ENCODE data around the gene FNTB. TPM values are rescaled to one million over a fixed set of nuclear protein-coding genes. Genes with fewer than 3 reads are reported as not detected.

Gene FNTB, protein sequence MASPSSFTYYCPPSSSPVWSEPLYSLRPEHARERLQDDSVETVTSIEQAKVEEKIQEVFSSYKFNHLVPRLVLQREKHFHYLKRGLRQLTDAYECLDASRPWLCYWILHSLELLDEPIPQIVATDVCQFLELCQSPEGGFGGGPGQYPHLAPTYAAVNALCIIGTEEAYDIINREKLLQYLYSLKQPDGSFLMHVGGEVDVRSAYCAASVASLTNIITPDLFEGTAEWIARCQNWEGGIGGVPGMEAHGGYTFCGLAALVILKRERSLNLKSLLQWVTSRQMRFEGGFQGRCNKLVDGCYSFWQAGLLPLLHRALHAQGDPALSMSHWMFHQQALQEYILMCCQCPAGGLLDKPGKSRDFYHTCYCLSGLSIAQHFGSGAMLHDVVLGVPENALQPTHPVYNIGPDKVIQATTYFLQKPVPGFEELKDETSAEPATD
- 24.2 and 27.4 TPM in 2 replicates for total RNA-seq (2014; rRNA removed; shearing (Covaris generic))
- 46.4 and 53.9 TPM in 2 replicates for polyA plus RNA-seq (2015; cell fraction: cytosol; rRNA removed)
- polyA plus RNA-seq (2015; cell fraction: nucleus; rRNA removed): 47.6 and 50.3 TPM in 2 replicates

DNA sequence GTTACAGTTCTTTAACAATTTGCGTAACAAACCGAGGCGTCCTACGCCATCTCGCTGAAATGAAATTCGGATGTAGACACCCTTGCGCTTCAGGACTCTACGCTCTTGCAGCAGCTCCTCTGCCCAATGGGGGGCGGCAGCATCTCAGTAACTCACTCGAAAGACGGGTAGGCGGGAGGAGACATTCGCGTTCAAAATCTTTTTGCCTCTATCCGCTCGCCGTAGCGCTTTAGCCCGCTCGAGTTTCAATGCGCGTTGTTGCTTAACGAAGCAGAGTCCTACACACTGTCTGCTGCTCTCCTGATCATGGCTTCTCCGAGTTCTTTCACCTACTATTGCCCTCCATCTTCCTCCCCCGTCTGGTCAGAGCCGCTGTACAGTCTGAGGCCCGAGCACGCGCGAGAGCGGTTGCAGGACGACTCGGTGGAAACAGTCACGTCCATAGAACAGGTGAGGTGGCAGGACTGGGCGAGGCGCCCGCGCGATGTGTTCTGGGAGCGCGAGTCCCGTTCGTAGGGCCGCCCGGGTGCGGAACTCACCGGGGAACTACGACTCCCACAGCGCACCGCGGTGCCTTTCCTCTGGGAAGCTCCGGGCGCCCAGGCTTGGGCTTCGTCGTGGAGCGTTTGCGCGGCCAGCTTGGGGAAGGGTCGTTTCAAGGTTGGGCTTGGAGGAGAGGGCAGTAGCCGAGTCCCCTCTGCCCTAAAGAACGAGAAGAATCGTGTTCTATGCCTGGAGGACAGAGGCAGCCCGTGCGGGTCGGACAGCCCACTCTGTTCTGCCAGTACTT lies at the start of gene FNTB:
Gene FNTB (plus strand): TSS at position 248 of the 790 bp plus-strand sequence. CDS start 59 bp downstream, at position 307.
- peak; percentile 97 for DNase-seq (ENCODE audit: low read depth, low spot score)
- in situ Hi-C loops (cut with HindIII; ENCODE audit: low pct_unique_long_range_greater_than_20kb, low sequenced_read_pairs): no loop called here

DNA sequence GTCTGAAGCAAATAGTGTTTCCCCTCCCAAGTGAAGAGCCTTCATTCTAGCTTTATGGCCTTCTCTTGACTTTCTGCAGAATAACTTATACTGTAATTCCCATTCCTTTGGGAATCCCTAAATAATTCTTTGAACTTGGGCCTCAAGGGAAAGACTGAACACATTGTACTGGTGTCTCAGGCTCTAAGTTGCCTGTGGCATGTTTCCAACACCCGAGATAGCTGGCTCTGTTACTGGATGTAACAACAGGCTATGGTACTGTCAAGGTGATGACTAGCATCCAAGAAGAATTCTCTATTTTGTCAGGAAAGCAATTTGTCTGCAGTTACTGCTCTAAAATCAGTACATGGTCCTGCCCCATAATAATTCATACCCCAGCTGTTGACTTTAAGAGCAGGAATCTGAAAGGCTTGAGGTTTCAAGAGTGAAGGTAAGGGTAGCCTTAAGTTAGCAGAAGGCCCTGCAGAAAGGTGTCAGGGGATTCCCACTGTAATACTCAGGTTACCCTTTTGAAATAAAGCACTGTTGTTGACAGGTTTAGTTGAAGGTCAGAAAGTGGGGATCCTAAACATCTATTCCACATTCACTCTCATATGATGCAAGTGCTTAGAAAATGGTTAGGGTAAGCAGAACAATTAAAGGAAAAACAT lies 49.4 kb upstream of the FNTB start:
- DNase-seq (ENCODE audit: low read depth, low spot score): peak; percentile 52
- in situ Hi-C loops (cut with HindIII; ENCODE audit: low pct_unique_long_range_greater_than_20kb, low sequenced_read_pairs): no loop called here

DNA sequence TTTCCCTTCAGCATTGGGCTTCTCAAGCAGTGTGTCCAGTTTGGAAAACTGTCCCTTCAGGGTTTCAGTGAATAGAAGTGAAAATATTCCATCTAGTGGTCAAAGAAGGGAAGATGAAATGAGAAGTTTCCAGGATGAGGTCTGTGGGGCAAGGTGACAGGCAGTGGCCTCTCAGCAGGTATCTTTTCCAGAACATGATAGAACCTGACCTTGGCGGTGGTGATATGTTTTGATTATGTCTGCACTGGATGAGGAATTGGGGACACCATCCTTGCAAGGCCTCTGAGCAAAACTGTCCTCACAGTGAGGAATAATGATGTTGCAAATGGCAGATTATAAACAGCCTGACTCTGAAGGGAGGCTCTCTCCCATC lies 48.9 kb upstream of the FNTB start:
- in situ Hi-C loops (cut with HindIII; ENCODE audit: low pct_unique_long_range_greater_than_20kb, low sequenced_read_pairs): no loop called here
- peak; percentile 49 for DNase-seq (ENCODE audit: low read depth, low spot score)

DNA sequence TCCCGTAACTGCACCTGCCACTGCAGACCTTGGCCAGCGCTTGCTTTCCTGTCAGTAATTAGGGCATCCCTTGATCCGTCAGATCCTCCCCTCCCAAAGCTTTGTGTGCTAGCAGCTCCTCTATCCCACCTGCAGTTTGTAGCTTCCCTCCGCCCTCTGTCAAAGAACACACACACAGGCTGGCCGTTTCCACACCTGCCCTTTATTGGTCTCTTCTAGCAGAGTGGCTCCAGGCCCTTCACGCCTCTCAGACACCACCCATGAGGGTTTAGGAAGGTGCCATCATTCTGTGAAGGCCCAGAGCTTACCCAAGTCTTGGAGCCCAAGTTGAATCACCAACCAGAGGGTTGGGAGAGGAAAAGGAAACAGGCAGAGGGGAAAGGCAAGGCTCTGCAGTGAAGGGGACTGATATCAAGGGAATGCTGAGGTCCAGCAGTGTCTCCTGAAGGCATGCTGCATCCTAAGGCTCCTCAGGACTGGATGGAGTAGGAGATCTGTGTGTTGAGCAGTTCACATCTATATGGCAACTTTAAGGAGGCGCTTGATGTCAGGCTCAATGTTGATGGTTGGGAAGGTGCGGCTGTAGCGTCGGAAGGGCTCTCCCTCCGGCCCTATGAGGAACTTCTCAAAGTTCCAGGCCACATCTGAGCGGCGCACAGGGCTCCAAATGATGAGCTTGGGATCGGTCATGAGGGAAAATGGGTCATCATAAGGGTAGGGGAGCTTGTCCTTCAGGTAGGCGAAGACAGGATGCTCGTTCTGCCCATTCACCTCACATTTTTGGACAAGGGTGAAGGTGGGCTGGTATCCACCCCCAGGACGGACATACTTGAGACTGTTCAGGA lies 47.5 kb upstream of the FNTB start:
- no peak for DNase-seq (ENCODE audit: low read depth, low spot score)
- in situ Hi-C loops (cut with HindIII; ENCODE audit: low pct_unique_long_range_greater_than_20kb, low sequenced_read_pairs): no loop called here

DNA sequence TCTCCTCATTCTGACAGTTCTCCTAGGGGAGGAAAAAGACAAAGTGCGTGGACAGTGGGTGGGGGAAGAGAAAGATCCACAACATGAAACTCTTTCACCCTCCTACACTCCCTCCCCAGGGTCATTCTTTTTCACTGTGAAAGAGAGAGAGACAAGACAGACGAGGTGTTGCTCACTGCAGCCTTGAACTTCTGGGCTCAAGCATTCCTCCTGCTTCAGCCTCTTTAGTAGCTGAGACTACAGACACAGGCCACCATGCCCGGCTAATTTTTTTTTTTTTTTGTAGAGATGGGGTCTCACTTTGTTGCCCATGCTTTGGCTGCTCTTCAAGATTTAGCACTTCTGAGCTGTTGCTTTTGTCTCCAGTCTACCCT lies 46.9 kb upstream of the FNTB start:
- in situ Hi-C loops (cut with HindIII; ENCODE audit: low pct_unique_long_range_greater_than_20kb, low sequenced_read_pairs): no loop called here
- no peak for DNase-seq (ENCODE audit: low read depth, low spot score)

DNA sequence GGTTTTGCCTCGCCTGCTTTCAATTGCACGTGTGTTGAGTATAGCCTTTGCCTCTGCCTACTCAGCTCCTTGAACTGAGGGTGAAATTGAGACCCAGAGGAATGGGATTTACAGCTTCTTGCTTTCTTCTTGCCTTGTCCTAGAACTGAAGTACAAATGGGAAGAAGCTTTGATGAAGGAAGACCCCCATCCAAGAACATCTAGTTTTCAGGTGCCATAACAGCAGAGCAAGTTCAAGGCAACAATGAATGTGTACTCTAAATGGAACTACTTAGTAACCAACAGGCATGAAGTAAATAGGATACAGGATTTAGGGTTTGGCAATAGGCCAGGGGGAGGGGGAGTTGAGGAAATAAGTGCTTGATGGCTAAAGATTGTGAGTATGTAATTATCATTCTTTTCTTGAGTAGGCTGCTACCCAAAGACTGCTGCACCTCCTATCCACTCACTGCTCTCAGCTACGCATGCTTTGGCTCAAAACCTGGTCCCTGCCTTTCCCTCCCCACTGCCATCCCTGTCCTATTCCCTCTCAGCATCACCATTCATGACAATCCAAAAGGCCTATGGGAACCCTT lies 46.3 kb upstream of the FNTB start:
- in situ Hi-C loops (cut with HindIII; ENCODE audit: low pct_unique_long_range_greater_than_20kb, low sequenced_read_pairs): no loop called here
- no peak for DNase-seq (ENCODE audit: low read depth, low spot score)

DNA sequence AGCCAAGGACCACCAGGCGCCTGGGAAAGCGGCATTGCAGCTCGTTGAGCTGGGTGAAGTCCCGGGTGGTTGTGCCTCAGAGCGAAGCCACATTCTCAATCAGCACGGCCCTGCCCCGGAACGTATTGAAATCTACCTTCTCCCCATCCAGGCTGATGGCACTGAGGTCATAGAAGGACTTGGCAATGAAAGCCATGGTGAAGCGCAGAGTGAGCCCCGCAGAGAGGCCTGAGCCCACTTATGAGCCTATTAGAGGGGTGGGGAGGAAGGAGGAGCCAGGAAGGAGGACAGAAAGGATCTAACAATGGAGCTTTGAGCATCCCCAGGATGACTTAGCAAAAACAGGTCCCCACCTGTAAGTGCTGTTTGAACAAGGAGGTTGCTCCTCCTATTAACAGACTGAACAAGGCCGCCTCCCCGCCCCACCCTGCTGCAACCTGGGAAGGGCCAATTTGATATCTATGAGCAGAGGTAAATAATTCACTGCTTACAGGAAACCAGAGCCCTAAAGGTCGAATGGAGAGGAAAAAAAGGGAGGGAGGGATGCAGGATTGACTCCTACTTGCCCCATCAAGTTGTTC lies 44.1 kb upstream of the FNTB start, which contains the start of gene GPX2:
Gene GPX2 (minus strand): TSS at position 215 of the 581 bp plus-strand sequence. CDS start 19 bp downstream, at position 196.
- DNase-seq (ENCODE audit: low read depth, low spot score): no peak
- in situ Hi-C loops (cut with HindIII; ENCODE audit: low pct_unique_long_range_greater_than_20kb, low sequenced_read_pairs): no loop called here

DNA sequence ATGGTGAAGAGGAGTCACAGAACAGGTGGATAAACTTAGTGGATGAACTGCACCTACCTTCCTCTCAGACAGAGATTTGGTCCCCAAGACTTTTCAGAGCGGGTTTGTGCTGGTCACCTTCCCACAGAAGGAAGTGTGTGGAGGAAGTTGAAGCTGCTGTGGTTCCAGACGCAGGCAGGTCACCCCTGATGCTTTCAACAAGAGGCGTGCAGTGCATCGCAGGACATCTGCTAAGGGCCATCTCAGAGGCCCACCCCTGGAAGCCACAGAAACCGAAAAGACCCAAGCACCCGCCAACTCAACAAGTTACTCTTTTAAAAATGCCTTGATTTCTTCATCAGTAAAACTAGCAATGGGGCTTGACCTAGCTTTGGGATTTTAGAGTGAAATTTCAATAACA lies 43.1 kb upstream of the FNTB start:
- in situ Hi-C loops (cut with HindIII; ENCODE audit: low pct_unique_long_range_greater_than_20kb, low sequenced_read_pairs): no loop called here
- DNase-seq (ENCODE audit: low read depth, low spot score): no peak

DNA sequence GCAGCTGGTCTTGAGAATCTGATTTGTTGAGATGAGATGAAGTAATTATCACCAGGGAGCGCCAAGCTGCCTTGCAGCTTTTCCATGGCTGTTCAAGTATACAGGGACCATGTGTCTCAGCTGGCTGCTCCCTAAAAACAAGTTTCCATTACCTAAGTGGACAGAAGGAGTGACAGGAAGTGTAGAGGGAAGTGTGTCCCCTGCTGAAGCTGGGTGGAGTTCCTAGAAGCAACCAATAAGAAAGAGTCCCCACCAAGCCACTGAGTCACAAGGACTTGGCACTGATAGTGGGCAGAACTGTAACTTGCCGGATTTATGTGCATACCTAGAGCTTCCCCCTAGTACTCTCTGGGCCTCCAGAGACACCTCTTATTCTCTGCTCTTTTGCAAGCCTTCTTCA lies 42.7 kb upstream of the FNTB start:
- DNase-seq (ENCODE audit: low read depth, low spot score): no peak
- in situ Hi-C loops (cut with HindIII; ENCODE audit: low pct_unique_long_range_greater_than_20kb, low sequenced_read_pairs): no loop called here

DNA sequence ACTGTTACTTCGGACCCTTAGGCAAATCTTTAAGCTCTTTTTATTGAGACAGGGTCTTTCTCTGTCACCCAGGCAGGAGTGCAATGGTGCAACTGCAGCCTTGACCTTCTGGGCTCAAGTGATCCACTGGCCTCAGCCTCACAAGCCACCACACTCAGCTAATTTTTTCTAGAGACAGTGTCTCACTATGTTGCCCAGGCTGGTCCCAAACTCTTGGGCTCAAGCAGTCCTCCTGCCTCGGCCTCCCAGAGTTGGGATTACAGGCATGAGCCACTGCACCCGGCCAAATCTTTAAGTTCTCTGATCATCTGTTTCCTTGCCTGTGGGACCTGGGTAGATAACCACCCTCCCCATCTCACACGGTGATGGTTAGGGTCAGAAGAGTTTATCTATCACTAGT lies 41.8 kb upstream of the FNTB start:
- in situ Hi-C loops (cut with HindIII; ENCODE audit: low pct_unique_long_range_greater_than_20kb, low sequenced_read_pairs): no loop called here
- no peak for DNase-seq (ENCODE audit: low read depth, low spot score)

DNA sequence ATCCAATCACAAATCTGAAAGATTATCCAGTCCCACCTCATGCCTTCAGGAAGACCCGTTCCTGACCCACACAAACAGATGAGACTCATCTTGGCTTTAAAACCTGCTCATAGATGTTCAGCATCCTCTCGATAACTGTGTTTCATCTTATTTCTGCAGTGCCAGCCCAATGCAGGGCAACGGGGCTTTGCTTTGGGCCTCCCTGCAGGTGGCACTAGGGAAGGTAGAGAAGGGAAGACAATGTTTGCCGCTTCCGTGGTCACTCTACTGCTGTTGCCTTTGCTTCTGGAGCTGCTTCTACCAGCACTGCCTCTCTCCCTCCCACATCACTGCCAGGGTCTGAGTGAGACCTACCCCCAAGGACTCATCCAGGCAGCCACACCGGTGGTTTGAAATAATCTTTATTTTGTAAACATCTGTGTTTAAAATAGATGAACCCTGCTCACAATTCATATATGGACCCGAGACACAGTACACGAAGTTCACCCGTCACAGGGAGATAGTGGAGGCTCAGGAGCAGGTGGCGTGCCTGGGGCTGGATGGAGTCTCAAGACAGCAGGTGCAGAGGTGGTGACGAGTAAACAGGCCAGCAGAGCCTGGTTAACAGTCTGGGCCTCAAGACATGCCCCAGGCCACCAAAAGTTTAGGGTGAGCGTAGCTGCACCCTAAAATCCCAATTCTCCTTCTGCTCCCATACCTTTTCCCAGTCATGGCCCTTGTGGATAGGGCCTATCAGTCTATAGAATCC lies 41.1 kb upstream of the FNTB start:
- in situ Hi-C loops (cut with HindIII; ENCODE audit: low pct_unique_long_range_greater_than_20kb, low sequenced_read_pairs): no loop called here
- DNase-seq (ENCODE audit: low read depth, low spot score): no peak

DNA sequence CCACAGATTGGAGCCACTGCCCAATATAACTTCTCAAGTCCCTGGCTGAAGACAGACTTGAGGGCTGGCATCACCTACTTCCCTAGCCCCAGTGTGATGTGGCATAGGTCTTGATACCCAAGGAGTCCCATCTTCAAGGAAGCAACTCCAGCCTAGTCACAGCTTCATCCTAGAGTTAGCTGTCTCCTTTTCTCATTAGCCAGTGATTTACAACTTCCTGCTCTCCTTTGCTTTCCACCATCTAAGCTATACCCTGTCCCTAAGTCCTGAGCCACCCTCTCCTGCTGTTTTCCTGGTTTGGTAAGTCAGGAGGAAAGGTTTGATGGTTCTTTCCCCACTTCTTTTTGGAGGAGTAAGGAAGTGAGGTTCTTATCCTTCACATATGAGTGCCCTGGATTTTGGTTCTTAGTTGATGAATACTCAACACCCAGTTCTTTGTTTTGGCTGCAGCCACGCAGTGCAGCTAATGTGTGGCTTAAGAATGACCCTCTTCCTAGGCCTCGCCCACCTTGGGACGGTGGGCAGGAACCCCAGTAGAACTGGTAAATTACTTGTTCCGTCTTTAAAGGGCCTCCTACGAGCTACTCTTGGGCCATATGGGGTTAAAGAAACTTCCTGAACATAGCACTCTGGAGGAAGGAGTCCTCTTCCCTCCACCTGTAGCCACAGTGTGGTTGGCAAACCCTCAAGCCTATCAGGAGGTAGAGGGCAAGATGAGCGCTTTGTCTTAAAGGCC lies 40.2 kb upstream of the FNTB start:
- in situ Hi-C loops (cut with HindIII; ENCODE audit: low pct_unique_long_range_greater_than_20kb, low sequenced_read_pairs): no loop called here
- no peak for DNase-seq (ENCODE audit: low read depth, low spot score)

DNA sequence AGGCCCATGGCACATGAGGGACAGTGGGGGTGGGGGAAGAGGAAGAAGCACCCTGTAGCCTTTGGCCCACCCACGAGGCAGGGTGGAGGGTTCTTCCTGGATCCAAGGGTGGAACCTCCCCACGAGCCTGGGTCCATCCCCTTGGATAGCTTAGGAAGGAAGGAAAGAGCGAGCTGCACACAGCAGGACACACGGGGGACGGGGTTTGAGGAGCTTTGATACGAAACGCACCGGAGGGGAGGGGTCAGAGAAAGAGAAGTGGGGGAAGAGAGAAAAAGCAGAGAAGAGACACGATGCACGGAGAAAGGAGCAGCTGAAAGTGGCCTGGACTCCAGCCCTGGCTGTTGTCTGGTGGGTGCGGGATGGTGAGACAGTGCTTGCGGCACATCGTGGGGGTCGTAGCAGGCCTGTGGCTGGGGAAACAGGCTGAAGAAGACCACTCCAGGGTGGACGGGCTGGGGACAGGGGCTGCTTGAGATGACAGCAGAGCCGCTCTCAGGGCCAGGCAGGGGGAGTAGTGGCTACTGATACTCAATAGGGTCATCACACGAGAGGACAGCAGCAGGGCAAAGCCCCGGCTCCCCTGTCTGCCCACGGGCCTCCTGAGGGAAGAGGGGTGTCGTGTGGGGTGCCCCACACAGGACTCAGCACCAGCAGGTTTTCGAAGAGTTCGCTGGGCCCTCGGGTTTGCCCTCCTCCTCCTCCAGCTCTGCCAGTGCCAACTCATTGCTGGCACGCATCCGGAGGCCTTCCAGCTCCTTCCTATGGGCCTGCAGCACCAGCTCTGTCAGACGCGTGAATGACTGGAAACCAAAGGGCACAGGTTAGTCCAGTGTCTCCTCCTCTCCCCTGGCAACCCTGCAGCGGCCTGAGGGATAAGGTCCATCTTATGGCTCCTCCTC lies 38.7 kb upstream of the FNTB start:
- no peak for DNase-seq (ENCODE audit: low read depth, low spot score)
- in situ Hi-C loops (cut with HindIII; ENCODE audit: low pct_unique_long_range_greater_than_20kb, low sequenced_read_pairs): no loop called here

DNA sequence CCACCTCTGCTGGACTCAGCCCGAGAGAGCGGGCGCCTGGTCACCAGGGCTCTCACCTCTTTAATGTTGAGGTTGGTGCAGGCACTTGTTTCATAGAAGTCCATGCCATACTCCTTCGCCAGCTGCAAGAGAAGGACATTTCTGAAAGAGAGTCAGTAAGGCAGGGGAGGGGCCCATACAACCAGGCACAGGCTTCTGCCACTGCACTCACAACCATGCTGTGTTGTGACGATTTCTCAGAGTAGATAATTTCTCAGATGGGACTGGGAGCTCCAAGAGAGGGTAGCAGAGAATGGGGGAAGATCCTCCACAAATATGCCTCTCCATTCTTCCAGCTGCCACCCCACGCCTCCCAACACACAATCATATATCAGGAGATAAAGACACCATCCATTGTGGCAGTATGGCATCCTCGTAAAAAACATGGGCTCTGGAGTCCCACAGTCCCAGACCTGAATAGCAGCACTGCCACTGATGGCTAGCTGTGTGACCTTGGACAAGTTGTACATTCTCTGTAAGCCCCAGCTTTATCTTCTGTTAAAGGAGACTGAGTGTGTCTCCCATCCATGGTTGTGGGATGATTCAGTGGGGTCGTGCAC lies 38.0 kb upstream of the FNTB start:
- no peak for DNase-seq (ENCODE audit: low read depth, low spot score)
- in situ Hi-C loops (cut with HindIII; ENCODE audit: low pct_unique_long_range_greater_than_20kb, low sequenced_read_pairs): no loop called here
